ENCODE data around the gene CUL9. TPM values are rescaled to one million over a fixed set of nuclear protein-coding genes. Genes with fewer than 3 reads are reported as not detected.

The CUL9 gene
- polyA plus RNA-seq, 1 donor: 20.2 TPM

DNA sequence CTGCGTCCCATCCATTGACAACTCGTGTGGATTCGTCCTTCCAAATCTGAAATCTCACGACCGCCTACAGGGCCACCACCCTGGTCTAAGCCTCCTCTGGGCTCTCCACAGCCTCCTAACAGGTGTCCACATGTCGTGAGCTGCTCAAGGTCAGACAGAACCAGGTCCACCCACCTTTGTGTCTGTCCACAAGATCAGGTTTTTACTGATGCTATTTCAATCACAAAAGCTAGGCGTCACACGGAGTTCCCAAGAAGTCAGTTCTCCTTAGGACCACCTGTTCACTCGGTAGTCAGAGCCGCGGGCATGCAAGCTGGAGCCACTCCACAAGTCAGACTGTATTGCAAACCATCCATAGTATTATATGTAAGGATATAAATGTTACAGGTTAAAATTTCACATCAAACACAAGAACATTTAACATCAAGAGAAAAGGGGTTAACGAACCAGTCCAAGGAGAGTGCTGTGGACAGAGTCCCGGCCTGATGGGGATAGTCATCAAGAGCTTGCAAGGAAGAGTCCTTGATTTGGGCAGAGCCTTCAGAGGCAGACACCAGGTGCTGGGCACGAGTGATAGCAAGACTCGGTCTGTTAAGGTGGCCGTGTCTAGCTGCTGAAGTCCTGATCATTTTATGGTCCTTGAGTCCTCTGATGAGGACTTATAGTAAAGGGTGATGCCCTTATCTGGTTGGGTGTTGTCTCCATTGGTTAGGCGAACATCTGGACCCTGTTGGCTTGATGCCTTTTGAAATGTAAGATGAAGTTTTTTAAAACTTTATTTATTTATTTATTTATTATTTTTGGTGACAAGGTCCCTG is 48.0 kb downstream of the CUL9 start:
- no peak for DNase-seq

DNA sequence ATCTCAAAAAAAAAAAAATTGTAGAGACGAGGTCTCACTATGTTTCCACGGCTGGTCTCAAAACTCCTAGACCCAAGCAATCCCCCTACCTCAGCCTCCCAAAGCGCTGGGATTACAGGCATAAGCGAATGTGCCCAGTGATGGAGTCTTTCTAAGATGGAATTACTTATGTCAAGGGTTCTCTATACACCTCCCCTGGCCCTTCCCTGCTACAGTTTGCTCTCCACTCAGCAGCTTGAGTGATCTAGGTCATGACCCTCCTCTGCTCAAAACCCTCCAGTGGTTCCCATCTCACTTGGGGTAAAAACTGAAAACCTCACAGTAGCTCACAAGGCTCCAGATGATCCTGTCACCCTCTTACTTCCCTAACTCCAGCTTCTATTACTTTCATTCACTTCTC is 49.1 kb downstream of the CUL9 start:
- DNase-seq: no peak

DNA sequence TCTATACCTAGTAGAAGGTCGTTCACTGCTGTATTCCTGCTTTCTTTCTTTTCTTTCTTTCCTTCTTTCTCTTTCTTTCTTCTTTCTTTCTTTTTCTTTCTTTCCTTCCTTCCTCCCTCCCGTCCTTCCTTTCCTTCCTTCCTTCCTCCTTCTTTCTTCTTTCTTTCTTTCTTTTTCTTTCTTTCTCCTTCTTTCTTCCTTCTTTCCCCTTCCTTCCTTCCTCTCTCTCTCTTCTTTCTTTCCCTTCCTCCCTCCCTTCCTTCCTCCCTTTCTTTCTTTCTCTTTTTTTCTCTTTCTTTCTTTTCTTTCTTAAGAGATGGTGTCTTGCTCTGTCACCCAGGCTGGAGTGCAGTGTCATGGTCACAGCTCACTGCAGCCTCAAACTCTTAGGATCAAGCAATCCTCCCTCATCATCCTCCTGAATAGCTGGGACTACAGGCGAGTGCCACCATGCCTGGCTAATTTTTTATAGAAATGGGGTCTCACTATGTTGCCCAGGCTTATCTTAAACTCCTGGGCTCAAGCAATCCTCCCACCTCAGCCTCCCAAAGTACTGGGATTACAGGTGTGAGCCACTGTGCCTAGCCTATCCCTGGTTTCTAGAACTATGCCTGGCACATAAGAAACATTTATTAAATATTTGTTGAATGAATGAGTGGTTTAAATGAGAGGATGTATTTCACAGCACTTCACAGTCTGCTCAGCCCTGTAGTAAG is 49.9 kb downstream of the CUL9 start:
- DNase-seq: no peak

DNA sequence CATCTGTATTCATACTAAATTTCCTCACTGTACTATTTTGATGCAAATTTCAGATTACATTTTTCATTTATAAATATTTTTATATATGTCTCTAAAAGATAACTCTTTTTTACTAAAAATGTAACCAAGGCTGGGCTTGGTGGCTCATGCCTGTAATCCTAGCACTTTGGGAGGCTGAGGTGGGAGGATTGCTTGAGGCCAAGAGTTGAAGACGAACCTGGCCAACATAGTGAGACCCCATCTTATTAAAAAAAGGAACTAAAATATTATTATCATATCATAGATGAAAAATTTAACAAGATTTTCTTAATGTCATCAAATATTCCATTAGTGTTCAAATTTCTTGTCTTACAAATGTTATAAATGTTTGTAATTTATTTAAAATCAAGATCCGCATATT is 53.8 kb downstream of the CUL9 start:
- DNase-seq: no peak

DNA sequence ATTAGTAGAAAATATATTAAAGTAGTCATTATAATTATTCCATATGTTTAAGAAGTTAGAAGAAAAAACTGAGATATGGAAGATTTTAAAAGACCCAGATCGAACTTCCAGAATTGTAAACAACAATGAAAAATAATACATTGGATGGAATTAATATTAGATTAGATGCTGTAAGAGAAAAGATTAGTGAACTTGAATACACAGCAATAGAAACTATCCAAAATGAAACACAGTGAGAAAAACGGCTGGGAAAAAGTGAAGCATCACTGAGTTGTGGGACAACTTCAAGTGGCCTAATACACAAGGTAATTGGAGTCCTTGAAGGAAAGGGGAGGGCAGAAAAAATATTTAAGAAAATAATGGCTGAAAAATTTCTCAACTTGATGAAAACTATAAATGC is 57.1 kb downstream of the CUL9 start:
- DNase-seq: no peak

DNA sequence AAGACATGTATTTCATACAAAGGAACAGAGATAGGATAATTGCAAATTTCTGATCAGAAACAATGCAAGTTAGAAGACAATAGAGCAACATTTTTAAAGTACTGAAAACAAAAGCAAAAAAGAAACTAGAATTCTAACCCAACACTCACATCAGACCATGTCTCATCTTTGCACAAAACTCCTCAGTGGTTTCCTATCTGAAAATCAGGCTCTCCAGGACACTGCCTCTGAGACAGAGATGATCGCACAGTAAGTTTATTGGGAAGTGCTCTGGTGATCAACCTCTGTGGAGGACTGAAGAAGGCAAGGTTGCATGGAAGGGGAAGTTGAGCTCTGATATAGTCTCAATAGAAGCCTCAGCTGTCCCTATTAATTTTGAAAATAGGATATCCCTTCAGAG is 59.0 kb downstream of the CUL9 start:
- DNase-seq: no peak

DNA sequence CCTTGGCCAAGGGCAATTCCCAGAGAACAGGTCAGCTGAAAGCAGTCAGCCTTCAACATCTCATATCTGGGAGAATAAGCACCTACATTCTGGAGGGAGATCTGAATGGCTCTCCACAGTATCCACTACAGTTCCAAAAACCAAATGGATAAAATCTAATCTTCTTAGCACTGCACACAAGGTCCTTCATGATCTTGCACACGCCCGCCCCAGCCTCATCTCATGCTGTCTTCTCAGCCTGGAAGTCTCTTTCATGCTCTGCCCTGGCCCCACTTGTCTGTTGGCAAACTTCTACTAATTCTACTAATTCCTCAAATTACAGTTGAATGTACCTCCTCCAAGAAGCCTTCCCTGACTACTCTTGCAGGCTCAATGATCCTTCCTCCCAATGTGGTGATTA is 59.5 kb downstream of the CUL9 start:
- DNase-seq: no peak

DNA sequence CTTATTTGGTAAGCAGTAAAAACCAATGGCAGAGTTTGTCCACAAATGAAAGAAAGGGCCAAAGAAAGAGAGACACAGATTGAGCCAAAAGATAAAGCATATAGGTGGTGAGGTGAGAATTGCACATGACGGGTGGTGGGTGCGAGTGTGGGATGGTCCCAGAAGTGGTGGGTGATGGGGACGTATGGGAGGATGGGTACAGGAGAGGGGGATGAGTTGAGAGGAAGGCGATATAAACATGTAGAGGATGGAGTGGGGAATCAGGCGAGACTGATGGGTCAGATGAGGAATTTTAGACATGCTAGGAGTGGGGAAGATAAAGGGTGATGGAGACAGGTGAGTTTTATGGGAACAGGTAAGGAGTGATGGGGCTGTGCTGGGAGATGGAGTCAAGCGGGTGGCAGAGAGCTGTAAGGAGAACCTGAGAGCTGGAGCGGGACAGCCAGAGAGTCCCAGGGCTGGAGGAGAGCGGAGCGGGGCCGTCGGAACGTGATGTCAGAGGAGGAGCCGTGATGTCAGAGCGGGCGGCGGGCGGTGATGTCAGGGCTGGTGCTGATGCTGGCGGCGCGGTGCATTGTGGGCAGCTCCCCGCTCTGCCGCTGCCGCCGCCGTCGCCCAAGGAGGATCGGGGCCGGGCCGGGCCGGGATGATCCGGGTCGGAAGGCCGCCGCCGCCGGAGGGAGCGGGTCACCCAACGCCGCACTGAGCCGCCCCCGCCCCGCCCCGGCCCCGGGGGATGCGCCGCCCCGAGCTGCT is 61.1 kb downstream of the CUL9 start, which contains the start of gene TTBK1:
Gene TTBK1 (plus strand): TSS at position 574 of the 756 bp plus-strand sequence. CDS start 3,180 bp downstream, outside the sequence.
- DNase-seq: no peak

DNA sequence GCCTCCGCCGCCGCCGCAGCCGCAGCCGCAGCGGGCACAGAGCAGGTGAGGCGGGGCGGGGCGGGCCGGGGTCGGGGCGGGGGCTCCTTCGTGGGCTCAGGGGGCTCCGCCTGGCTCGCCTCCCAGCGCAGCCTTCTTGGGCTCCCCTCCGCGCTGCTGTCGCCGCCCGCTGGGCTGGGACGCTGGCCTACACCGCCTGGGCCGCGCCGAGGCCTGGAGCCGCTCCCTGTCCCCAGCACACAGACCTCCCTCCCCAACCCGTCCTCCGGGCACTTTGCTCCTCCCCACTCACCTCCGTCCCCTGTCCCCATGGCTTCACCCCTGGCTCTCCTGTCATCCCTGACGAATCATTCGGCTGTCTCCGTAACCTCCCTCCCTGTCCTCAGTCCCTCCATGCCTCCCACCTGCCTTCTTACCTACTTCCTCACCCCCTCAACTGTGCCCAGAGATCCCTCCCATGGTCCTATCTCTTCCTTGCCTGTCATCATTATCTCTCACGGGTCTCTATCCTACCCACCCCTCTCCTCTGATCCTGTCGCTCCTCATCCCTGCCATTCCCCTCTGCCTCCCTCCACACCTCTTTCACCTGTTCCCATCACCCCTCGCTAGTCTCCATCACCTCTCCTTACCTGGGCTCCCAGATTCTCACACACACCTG is 61.8 kb downstream of the CUL9 start:
- no peak for DNase-seq

DNA sequence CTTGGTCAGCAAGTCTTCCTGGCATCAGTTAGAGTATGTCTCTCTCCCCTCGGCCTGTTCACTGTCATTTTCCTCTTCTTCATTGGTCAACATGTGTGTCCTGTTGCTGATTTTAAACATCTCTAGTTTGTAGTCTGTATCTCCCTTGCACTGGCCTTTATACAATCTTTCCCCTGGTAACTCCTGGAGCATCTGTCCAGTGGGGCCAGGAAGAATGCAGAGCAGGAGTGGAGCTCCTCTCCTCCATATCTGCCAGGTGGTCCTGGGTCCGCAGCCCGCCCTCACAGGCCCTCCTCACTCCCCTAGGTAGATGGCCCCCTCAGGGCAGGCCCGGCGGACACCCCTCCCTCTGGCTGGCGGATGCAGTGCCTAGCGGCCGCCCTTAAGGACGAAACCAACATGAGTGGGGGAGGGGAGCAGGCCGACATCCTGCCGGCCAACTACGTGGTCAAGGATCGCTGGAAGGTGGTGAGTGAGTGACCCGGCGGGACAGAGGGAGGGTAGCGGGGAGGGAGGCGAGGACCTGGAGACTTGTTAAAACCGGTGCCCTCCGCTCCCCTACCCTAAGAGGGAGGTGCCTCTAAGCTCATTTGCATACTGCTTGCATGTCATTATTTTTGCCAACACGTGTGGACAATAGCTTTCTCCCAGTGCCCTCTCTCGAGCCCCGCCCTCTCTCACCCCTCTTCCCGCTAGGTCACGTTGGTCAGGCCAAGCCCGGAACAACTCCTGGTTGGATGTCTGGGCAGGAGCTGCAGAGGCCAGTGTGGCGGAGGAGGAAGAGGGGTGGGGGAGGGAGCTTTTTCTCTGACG is 64.5 kb downstream of the CUL9 start:
- DNase-seq: no peak

DNA sequence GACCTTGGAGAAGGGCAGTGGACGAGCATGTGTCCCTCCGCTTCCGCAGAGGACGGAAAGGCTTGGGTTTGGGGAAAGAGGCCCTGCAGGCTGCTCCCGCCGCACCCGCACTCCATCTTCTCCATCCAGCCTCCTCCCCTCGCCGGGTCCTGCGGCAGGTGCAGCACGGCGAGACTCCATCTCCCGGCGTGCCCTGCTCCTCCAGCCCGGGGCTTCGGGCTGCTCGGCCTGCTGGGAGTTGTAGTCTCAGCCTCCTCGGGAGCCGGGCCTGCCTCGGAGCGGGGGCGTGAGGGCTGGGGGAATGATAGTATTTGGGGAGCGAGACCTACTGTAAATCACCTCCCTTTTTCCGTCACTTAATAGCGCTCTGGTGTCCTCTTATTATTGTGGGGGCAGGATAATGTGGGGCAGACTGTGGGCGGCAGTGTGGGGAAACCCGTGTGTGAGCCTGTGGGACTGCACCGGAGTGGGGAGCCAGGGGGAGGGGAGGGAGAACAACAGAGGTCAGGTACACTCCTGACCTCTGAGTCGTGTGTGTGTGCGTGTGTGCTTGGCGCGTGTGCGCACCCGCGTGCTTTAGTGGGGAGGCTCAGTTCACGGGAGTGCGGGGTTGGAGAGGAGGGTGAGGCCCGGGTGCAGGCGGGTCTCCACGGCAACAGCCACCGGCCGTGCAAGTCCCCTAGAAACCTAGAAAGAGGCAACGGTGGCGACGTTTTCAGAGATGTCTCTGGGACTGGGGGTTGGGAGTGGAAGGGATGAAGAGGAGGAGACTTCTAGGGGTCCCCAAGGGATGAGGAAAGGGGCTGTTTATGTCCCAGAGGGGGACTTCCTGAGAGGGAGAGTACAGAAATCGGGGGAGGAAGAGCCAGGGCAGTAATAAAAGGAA is 65.4 kb downstream of the CUL9 start:
- DNase-seq: peak; percentile 59

DNA sequence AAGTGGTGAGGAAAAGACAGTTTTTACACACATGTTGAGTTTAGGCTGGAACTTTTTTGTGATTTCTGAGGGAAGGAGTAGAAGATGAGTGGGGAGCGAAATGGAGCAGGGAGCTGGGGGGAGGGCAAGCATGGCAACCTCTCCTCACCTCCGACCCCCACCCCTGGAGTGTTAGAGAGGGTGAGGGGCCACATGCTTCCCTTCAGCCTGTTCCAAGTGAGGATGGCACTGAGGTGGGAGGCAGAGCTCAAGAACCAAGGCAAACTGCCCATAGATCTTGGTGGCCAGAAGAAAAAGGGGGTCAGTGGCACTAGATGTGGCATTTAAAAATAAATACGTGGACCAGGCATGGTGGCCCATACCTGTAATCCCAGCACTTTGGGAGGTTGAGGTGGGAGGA is 66.1 kb downstream of the CUL9 start:
- no peak for DNase-seq

DNA sequence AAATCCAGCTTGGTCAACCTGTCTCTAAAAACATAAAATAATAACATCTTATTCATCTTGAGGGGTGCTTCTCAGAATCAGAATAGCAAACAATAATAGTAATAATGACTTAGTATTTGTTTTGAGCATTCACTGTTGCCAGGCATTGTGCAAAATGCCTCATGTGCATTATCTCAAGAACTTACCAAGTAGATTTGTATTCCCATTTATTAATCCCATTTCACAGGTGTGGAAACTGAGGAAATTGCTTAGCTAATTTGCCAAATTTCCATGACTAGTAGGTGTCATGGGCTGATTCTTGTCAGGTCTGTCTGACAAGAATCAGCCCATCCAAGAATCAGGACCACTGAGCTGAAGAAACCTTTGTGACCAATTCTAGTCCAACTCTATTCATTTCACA is 66.8 kb downstream of the CUL9 start:
- no peak for DNase-seq

DNA sequence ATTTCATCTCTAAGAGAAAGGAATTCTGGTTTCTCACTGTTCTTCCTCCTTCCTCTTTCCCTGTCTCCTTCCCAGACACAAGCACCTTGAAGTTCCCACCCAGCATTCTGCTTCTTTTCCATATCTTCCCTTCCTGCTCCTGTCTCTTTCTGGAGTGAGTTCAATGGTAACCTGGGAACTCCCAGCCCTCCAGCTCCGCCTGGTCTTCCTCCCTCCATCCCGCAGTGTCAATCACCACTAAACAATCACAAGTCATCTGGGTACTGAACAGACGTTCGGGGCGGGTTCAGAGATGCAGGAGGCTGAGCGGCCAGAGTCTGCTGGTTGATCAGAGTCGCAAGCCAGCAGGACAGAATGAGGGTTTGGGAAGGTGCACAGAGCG is 69.0 kb downstream of the CUL9 start:
- no peak for DNase-seq

DNA sequence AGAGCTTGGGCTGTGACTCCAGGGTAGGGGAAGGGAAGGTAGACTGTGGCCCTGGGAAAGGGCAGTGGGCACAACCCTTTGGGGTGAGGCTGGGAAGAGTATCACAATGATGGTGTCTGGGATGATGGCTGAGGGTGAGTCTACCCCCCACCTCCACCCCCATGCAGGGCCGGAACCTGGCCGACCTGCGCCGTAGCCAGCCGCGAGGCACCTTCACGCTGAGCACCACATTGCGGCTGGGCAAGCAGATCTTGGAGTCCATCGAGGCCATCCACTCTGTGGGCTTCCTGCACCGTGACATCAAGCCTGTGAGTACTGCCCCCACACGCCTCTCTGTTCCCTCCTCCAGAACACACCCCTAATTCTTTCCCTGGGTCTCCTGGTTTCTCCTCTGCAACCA is 71.4 kb downstream of the CUL9 start:
- DNase-seq: no peak

DNA sequence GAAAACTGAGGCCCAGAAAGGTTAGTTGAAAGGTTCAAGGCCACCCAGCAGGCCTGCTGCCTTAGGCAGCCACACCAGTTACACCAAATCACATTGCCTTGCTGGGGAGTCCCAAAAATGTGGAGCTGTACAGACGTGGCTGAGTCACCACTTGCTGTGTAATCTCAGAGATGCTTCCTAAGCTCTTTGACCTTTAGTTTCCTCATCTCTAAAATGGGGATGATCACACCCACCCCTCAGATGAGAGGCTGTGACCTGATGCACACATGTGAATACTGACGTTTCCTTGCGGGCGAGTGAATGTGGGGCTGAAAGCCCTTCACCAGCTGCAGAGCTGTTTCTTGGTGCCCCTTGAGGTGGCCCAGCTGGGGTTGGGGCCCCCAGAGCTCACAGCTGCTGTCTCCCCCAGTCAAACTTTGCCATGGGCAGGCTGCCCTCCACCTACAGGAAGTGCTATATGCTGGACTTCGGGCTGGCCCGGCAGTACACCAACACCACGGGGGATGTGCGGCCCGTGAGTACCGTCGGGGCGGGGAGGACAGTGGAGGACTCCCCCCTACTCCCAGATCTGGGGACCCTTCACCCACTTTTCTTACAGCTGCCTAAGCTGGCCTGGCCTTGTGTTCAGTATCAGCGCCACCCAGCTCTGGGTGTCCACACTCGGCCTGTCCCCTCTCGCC is 72.3 kb downstream of the CUL9 start:
- DNase-seq: no peak

DNA sequence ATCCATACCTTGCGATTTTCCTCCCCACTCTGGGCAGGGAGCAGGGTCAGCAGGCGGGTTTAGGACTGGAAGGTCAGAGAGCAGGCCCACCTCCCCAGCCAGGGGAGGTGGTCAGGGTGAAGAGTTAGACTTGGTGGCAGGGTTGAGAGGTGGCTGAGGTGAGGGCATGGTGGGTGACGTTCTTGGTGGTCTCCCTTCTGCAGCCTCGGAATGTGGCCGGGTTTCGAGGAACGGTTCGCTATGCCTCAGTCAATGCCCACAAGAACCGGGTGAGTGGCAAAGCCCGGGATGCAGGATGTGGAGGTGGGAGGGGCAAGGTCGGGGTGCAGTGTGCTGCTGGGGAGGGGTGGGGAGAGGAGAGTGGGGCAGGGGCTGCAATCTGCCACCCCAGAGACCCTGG is 72.8 kb downstream of the CUL9 start:
- no peak for DNase-seq

DNA sequence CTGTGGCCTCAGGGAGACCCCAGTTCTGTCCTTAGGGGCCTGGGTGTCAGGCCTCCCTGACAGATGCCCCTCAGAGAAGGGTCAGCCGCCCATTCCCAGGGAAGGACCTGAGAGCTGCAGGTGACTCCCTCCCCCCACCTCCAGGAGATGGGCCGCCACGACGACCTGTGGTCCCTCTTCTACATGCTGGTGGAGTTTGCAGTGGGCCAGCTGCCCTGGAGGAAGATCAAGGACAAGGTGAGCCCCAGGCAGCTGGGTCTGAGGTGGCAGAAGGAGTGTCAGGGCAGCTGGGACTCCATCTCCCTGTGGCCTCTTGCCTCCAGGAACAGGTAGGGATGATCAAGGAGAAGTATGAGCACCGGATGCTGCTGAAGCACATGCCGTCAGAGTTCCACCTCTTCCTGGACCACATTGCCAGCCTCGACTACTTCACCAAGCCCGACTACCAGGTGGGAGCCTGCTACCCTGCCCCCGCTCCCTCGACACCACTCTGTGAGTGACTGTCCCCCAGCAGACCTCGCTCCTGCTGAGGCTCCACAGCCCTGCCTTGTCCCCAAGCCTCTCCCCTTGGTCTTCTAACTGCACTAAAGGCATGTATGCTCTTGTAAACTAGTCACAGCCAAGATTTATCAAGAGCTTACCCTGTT is 73.5 kb downstream of the CUL9 start:
- DNase-seq: no peak

DNA sequence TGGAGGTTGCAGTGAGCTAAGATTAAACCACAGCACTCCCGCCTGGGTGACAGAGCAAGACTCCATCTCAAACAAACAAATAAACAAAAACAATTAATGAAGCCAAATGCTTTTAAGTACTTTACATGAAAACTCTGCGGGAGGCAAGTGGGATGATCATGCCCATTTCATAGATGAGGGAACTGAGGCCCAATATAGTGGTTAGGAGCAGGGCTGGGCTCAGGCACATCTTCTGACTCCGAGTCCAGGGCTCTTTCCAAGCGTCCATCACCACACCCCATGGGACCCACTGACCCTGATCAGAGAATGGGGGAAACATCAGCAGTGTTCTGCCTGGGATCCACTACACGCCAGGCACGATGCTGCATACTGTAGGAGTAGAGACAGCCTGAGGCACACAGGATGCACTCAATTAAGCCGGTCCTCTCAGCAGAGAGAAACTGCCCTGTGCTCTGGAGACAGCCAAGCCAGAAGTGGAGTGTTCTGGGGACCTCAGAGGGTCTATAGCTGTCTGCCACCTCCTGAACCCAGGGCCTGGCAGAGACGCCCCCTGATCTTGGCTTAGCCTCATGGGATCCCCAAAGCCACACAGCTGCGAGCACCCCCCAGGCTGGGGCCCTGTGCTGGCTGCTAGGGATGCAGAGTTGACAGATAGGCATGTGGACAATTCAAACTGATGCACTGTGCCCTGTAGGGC is 74.8 kb downstream of the CUL9 start:
- no peak for DNase-seq

Data from hindlimb muscle (tissue), 1 donor.